Stimulated activated CD8-positive, alpha-beta memory T cell treated with anti-CD3 and anti-CD28 coated beads, Interleukin-4, amount 100 ng/mL, for 4 hours (primary cell): ENCODE data around the gene FES.
"Not testable (repeated sequence)": the region's sequence is repeated elsewhere in the genome, so short reads cannot be mapped to it uniquely, and the experiment has no call there.

Experiments
- DNase-seq, 2 donors: peaks; one replicate each; pipeline ENCODE4 v3.0.0-alpha.2; 2020; ENCODE audit warnings: low read depth in 2 of 2, low spot score in 1 of 2

The FES gene

DNA sequence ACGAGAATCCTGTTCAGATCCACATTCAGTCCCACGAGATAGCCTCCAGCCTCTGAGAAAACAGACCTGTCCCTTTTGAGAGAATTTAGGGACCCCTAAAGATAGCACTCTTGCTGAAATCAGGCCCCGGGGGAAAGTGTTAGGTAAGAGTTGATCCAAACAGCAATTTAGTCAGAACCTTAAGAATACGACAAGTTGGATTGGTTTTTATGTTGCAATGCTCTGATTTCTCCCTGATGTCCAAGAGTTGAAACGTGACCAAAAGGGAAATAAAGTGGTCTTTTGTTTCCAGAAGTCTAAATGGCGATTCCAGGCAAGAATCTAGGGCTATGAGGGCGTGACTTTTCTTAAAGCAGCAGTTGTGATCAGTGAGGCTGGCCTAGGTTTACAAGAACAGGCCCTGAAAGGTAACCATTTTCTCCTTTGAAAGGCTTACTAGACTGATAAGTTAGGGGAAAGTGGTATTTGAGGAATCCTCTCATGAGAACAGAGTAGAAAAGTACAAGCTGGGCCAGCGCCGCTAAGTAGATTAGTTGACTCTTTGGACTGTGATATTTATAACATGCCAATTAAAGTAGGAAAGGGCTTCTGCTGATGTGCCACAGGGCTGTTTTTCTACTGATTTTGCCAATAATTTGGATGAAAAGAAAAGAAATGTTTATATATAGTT, 23.7 kb downstream of the FES start:
- DNase-seq, result no peak

DNA sequence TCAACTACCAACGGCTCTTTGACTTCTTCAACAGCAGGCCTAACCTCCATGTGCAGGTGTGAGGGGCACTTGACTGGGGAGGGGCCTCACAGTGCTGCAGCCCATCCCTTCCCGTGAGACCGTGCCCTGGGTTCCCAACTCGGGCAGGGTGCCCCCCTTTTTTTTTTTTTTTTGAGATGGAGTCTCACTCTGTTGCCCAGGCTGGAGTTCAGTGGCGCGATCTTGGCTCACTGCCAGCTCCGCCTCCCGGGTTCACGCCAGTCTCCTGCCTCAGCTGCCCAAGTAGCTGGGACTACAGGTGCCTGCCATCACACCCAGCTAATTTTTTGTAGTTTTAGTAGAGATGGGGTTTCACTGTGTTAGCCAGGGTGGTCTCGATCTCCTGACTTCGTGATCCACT, 25.1 kb downstream of the FES start:
- not testable (repeated sequence) for DNase-seq

DNA sequence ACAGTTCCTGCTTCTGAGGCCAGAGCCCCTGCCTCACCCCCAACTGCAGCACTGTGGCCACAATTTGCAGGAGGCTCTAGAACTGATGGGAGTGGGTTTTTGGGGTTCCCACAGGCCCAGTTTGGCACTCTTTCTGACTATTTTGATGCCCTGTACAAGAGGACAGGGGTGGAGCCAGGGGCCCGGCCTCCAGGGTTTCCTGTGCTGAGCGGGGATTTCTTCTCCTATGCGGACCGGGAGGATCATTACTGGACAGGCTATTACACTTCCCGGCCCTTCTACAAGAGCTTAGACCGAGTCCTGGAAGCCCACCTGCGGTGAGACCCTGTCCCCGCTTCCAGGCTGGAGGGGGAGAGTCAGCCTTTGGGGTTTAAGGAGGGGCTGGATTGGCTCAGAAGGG, 25.7 kb downstream of the FES start:
- no peak for DNase-seq

DNA sequence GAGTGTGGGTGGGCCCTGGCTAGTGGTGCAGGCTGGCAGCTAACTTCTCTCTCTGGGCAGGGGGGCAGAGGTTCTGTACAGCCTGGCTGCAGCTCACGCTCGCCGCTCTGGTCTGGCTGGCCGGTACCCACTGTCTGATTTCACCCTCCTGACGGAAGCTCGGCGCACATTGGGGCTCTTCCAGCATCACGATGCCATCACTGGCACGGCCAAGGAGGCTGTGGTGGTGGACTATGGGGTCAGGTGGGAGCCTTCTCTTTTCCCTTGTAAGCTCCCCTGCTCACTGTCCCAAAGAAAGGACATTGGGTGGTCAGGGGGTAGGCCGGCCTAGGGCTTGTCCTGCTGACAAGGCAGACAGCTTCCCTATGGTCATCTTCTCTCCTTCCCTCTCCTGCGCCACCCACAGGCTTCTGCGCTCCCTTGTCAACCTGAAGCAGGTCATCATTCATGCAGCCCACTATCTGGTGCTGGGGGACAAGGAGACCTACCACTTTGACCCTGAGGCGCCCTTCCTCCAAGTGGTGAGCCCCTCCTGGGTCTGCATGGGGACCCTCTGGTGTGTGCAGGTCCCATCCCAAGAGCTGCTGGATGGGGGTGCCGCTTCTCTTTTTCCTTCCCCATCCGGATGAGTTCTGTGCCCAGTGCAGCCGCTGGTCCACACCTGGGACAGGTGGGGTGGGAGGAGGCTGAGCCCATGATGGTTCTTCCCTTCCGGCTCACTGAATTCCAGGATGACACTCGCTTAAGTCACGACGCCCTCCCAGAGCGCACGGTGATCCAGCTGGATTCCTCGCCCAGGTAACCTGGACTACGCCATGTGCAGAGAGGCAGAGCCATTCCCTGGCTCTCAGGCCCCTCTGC, 26.4 kb downstream of the FES start:
- DNase-seq, result no peak

DNA sequence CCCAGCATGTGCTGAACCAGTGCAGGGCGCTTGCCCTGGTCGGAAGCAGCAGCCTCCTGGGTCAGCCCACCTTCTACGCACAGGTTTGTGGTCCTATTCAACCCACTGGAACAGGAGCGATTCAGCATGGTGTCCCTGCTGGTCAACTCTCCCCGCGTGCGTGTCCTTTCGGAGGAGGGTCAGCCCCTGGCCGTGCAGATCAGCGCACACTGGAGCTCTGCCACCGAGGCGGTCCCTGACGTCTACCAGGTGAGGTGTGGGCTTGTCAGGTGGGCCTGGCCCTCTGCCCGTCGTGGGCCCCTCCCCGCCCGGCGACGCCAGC, 27.0 kb downstream of the FES start:
- DNase-seq, result no peak

DNA sequence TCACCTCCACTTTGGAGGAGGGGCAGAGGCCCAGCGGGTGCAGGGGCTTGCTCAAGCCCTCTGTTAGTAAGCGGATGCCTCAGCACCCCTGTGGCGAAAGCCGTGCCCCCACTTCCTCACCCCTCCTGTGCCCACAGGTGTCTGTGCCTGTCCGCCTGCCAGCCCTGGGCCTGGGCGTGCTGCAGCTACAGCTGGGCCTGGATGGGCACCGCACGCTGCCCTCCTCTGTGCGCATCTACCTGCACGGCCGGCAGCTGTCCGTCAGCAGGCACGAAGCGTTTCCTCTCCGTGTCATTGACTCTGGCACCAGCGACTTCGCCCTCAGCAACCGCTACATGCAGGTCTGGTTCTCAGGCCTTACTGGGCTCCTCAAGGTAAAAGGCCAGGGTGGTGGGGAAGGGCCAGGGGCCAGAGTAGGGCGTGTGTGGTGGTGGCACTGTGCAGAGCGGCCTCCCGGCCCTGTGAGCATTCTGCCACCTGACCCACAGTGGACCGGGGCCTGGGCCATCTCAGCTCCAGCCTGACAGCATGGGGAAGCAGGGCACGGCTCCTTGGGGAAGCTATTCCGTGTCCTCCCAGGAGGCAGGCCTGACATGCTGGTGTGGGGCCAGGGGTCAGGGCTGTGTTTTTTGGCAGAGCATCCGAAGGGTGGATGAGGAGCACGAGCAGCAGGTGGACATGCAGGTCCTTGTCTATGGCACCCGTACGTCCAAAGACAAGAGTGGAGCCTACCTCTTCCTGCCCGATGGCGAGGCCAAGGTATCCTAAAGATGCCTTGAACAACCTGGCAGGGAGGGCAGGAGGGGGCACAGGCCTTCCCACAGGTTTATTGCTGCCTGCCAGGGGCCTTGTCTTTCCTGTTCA, 27.8 kb downstream of the FES start:
- no peak for DNase-seq

DNA sequence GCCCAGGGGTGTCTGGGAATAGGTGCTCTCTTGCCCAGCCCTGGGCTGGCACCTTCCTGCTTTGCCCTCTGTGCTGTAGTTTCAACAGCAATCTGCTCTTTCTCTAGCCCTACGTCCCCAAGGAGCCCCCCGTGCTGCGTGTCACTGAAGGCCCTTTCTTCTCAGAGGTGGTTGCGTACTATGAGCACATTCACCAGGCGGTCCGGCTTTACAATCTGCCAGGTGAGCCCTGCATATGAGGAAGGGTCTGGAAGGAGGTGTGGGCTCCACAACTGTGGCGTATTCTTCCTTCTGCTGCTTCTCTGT, 28.4 kb downstream of the FES start:
- DNase-seq, result no peak

DNA sequence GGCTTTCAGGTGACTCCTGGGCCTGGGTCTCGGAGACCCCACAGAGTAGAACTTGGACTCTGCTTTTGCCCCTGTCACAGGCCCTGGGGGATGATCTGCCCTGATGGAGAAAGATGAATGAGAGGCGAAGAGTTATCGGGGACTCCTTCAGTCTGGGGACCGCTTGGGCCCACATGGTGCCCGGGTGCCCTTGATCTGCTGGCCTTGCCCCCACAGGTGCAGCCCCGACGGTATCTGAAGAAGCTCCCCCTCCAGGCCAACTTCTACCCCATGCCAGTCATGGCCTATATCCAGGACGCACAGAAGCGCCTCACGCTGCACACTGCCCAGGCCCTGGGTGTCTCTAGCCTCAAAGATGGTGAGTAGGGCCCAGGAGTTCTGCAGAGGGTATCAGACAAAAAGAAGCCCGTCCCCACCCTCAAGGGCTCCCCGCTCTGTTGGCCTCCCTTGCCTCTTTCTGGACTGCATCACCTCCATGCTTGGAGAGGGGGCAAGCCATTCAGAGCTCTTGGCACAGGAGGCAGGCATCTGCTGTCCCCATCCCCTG, 29.2 kb downstream of the FES start:
- no peak for DNase-seq

DNA sequence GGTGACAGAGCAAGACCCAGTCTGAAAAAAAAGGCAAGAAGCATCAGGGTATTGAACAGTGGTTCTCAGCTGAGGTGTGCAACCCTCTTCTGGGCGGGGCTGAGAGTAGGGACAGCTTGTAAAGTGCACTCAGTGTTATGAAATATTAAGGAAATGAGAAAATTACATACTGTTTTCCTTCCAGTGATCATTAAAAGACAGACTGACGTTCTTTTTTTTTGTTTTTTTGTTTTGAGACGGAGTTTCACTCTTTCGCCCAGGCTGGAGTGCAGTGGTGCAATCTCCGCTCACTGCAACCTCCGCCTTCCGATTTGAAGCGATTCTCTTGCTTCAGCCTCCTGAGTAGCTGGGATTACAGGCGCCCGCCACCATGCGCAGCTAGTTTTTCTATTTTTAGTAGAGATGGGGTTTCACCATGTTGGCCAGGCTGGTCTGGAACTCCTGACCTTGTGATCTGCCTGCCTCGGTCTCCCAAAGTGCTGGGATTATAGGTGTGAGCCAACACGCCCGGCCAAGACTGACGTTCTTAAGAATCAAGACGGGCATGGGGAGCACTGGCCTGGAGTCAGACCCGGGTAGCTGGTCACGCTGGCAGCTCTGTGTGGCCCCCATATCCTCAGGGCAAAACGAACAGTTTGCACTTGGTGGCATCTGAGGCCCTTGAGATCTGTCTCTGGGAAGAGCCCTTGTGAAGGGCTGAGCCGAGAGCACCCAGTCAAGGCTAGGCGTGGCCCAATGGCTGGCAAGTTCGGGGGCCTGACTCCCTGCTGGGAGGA, 30.2 kb downstream of the FES start:
- no peak for DNase-seq

DNA sequence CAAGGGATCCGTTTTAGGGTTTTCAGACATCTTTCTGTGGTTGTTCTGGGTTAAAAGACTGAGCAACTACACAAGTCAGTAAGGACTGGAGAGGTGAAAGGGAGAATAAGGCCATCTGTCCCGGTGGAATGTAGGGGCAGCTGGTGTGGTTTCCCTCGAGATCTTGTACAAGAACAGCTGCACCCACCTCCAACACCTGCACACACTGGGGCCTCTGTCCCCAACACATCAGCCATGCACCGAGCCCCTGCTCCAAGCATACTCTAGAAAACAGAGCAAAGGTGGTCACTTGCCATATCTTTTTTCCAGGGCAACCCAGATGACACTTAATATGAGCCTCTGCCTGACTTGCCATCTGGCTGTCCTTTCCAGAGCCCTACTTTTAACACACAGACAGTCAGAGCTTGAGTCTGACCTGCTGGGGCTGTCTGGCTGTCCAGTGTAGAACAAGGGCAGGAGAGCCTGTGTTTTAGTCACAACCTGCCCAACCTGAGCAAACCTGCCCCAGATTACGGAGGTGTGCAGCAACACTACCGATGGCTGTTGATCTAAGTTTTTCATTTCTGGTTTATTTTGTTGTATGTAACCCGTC, 31.0 kb downstream of the FES start:
- no peak for DNase-seq

DNA sequence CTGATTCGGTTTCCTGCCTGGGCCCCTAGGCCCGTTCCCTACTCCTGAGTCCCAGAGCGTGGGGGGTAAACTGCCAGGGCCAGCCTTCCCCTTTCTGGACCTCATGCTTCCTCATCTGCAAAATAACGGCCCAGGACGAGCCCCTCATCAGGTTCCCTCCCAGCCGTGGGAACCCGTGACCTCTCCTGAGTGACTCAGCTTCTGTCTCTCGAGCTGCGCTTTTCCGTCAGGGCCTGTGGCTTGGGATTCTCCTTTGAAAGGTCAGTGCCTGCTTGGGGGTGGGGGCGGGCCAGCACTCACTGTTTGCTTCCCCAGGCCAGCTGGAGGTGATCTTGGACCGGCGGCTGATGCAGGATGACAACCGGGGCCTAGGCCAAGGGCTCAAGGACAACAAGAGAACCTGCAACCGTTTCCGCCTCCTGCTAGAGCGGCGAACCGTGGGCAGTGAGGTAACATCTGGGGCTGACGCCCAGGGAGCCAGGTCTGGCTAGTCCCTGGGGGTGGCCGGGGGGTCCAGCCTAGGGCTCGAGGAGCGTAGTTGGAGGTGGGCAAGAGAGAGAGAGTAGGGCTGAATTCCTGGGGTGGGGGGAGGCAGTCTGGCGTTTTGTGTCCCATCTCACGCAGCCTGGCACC, 31.6 kb downstream of the FES start:
- no peak for DNase-seq

DNA sequence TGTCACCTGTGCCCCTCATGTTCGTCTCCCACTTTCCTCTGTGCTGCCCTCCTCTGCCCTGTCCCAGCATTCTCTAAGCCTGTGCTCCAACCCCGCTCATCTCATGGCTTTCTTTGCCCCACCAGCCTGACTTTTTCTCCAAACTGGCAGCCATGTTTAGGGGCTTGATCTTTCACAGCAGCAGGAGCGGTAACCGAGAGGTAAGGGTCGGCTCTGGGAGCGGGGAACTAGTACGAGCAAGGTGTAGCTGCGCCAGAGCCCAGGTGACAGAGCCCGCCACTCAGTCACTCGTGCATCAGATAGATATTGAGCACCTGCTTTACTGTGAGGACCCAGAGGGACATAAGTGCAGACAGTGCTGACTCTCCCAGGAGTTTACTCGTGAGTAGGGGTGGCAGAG, 32.2 kb downstream of the FES start:
- DNase-seq, result no peak

DNA sequence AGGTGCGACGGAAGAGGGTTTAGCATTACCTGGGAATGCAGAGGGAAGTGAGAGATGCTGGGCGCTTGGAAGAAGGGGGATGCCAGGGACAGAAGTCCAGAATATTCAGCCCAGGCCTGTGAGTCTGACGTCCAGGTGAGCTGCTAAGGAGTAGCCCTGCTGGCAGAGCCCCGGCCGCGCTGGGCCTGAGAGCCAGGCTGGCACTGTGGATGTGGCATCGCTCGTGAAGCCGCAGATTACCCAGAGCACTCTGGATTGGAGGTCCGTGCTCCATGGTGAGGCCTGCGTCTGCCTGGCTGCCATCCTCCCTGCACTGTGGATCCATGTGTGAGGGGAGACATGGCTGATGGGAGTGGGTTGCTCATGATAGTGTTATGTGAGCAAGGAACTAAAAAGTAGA, 33.3 kb downstream of the FES start:
- no peak for DNase-seq

DNA sequence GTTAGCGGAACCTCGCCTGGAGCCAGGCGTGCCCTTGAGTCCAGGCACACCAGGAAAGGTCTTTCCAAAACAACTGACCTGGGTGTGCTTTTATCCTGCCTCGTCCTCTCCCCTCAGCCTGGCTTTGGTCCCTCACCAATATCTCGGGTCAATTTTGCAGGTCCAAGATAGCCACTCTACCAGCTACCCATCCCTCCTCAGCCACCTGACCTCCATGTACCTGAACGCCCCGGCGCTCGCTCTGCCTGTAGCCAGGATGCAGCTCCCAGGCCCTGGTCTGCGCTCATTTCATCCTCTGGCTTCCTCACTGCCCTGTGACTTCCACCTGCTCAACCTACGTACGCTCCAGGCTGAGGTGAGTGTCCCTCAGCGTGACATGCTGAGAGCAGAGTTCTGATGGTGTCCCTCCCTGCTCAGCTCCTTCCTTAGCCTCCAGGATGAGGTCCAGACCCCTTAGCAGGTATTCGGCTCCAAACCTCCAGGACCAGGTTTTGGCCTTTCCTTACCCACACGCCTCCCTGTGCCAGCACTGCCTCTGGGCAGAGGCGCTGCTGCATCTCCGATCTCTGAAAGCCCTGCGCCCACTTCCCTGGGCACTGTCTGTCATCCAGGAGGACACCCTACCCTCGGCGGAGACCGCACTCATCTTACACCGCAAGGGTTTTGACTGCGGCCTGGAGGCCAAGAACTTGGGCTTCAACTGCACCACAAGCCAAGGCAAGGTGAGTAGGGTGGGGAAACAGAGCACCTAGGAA, 33.9 kb downstream of the FES start:
- DNase-seq, result no peak

DNA sequence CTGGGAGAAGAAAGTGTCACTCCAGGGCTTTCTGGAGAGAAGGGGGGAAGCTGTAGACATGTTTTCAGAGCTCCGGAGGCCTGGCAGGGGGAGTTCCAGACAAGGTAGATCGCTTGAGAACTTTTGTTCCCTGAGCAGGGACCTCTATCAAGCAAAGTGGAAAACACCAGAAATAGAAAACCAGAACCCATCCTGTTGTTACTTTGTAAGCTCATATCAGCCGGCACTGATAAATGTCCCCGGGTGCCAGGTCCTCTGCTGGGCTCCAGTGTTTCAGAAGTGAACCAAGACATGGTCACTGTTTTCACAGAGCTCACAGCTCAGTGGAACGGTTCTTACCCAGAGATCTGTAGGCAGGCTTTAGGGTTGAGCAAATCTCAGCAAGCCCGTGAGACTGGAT, 34.5 kb downstream of the FES start:
- no peak for DNase-seq

DNA sequence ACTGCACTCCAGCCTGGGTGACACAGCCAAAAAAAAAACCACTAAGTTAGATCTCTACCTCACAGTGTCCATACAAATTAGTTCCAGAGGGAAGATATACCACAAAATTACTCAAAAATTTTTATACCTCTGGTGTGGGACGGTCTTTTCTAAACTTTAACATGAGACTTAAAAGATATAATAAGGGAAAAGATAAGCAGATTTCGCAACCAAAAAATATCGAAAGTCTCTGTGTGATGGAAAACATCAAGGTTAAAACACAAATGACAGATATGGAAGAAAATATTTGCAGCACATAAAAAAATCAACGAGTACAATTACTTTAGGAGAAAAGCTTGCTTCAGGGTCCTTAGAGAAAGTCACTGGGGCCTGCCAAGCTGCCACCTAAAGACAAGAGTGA, 37.6 kb downstream of the FES start:
- DNase-seq, result no peak

DNA sequence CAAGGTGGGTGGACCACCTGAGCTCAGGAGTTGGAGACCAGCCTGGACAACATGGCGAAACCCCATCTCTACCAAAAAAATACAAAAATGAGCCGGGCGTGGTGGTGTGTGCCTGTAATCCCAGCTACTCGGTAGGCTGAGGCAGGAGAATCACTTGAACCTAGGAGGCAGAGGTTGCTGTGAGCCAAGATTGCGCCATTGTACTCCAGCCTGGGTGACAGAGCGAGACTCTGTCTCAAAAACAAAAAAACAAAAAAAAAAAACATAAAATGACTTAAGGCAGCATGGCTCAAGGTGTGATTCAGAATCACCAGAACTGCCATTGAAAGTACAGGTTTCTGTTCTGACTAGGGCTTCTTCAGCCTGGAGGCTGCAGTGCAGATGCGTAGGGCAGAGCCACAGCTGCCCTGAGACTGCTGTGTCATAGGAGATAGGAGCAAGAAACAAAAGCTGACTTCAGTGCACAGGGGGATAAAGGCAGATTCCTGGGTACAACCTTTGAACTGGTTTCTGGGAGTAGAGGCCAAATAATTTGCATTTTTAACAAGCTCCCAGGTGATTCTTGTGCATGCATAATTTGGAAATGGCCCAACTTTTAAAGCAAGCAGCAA, 38.5 kb downstream of the FES start:
- DNase-seq, result not testable (repeated sequence)

DNA sequence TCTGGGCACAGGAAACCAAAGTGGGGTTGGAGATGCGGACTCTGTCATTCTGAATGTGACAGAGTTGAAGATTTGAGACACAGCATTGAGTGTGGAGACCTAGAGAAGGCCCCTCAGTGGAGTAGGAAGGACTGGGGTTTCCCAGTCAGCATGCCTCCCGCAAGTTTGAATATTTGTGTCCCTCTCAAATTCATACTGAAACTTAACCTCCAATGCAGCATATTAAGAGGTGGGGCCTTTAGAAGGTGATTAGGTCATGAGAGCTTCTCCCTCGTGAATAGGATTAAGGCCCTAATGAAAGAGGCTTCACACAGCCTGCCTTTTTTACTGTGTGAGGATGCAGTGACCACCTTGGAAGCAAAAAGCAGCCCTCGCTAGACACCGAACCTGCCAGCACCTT, 40.1 kb downstream of the FES start:
- no peak for DNase-seq

DNA sequence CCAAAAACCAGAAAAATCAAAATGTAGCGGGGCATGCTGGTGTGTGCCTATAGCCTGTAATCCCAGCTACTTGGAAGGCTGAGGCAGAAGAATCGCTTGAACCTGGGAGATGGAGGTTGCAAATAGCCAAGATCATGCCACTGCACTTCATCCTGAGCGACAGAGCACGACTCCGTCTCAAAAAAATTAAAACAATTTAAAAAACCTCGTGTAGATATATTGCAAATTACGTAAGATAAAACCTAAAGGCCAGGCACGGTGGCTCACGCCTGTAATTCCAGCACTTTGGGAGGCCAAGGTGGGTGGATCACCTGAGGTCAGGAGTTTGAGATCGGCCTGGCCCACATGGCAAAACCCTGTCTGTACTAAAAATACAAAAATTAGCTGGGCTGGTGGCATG, 42.5 kb downstream of the FES start:
- DNase-seq, result not testable (repeated sequence)
